GM19372 (cell line): ENCODE results near the gene COBL.

Experiments used
- ATAC-seq: cut with Tn5 transposase; IDR thresholded peaks from one replicate; pipeline ENCODE4 v1.9.1; 2021; ENCODE audit warnings: mild to moderate bottlenecking, low read depth, moderate library complexity; ENCODE audit not compliant: unreplicated experiment

COBL gene

GRCh38 chr7:51033727-51034520 lies 282.7 kb downstream of the COBL start:
- no peak for ATAC-seq

- ATAC-seq = no peak
Measured at GRCh38 chr7:51031791-51032515, 284.7 kb downstream of the COBL start.

DNA sequence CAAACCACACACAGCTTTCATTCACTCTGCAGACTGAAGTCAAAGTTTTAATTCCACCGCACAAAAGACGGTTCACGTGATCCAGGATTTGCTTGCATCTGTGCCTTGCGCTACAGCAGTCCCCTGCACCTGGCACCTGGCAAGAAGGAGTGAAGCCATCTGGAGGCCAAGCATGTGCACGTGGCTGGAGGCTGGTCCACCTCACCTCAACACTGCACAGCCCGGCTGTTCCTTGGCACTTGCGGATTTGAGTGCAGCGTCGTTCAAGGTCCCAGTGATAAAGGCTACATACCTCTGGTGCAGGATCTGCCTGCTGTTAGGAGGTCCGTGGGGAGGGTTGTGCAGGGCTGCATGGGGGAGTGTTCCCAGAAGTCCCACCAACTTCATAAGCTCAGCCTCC lies 285.4 kb downstream of the COBL start:
- ATAC-seq = no peak

DNA sequence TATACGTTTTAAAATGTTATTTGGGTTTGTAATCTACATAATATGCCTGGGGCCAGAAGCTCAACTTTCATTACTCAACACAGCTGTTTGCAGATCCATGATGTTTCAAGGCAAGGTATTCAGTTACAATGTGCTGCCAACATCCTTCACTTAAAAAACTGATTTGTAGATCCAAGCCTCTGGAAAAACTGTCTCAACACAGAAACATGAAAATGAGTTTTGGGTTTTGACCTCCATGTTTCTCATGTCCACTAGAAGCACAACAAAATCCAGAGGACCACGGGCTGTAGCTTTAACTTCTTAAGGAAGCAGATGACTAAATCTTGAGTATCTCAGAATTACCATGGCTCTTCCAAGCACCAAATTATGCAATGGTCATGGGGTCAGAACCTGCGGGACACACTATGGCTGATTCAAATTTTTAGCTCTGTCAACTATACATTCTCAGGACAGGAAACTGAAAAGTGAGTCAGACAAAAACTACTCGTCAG lies 286.9 kb downstream of the COBL start:
- ATAC-seq = no peak

DNA sequence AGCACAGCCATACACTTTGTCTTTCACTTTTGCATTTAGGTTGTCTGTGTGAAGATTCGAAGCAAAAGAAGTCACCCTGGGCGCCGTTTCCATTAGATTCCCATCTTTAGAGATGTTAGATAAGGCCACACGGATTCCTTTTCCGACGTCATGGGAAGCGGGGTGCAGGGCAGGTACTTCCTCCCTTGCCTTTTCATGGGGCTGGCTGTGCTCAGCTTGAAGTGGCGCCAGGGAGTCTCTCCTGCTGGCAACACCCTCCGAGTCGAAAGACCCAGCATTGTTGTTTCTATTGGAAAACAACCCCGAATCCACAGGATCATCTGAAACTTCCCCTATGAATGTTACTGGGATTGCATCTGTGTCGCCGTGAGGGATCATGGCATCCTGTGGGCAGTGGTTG lies 287.5 kb downstream of the COBL start:
- no peak for ATAC-seq

GRCh38 chr7:51027935-51028830 lies 288.4 kb downstream of the COBL start:
- no peak for ATAC-seq

- ATAC-seq = no peak
Measured at GRCh38 chr7:51027106-51027934, 289.3 kb downstream of the COBL start.

DNA sequence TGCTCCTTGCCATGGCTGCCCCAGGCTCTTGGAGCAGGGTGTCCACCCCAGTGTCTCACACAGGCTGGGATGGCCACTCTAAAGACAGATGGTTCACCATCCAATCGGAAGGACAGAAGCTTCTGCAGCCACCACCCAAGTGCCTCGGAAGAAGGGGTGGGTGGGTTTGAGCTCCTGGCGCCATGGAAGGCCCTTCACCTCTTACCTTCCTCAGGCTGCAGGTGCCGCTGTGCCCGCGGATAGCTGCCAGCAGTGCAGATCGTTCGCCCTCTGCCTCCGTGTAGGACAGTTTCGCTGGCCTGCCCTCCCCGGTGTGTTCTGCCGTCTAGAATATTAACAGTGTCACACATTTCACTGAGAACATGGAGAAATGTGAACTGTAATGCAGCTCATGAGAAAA lies 290.3 kb downstream of the COBL start:
- no peak for ATAC-seq

DNA sequence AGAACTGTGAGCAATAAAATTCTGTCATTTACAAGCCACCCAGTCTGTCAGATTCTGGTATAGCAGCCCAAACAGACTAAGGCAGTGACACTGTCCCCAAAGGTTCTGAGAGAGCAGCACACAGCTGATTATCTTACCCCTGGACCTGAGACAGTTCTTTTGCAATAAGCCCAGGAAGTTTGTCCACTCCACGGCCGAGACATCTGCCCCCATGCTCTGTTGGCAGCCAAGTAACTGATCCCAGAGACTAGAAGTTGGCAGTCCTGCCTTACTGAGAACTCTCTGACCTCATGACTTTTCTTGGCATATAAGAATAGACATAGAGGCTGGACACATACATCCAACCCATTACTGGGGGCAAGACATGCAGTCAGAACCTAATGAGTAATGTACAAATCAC lies 290.9 kb downstream of the COBL start:
- no peak for ATAC-seq

- ATAC-seq = no peak
Measured at GRCh38 chr7:51024867-51025266, 291.7 kb downstream of the COBL start.

GRCh38 chr7:51023547-51023946 lies 293.1 kb downstream of the COBL start:
- ATAC-seq = no peak

GRCh38 chr7:51022821-51023220 lies 293.8 kb downstream of the COBL start:
- no peak for ATAC-seq

- ATAC-seq = no peak
Measured at GRCh38 chr7:51021906-51022570, 294.6 kb downstream of the COBL start.

- no peak for ATAC-seq
Measured at GRCh38 chr7:51020944-51021343, 295.7 kb downstream of the COBL start.

GRCh38 chr7:51019891-51020870 lies 296.4 kb downstream of the COBL start:
- no peak for ATAC-seq

DNA sequence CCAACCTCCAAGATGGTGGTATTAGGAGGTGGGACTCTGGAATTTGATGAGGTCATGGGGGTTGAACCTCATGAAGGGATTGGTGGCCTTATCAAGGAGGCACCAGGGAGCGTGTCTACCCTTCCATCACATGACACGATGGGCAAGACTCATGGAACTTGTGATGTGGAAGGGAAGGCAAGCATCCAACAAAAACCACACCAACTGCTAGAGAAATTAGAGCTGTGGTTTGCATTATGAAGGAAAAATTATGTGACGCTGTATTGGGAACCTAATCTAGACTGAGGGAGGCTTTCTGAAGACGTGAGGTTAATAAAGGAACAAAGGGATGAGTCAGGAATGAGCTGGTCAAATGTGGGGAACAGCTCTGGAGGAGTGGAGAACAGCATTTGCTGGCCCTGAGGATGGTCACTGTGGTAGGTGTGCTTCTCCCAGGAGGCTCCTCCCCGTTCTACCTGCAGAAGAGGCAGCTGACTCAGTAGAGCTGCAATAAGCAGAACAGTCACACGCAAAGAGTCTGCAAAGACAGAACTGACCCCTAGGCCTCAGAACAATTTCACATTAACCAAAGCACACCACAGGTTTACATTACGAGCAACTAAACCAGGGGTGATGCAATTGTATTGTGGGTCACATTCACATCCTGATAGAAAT lies 297.3 kb downstream of the COBL start:
- ATAC-seq = no peak

- no peak for ATAC-seq
Measured at GRCh38 chr7:51017576-51018535, 298.8 kb downstream of the COBL start.
